Measurements from ENCODE around the gene ASAP3.

Gene ASAP3

DNA sequence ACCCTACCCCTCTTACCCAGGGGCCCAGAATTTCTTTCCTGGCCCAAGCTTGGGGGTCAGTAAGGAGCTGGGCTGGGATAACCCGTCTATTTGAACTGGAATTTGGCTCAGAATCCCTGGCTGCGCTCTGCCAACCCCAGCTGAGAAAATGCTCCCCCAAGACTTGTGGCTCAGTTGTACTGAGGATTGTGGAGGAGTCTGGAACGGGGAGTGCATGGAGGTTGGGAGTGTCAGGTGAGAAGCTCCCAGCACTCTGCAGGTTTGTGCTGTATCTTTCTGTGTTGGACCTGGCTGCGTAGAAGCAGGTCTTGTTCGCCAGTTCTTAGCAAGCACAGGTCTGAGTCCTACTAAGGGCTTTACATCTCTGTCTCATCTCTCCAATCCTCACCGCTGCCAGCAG is 61.0 kb downstream of the ASAP3 start:
- TF ChIP-seq, protein P1, sequence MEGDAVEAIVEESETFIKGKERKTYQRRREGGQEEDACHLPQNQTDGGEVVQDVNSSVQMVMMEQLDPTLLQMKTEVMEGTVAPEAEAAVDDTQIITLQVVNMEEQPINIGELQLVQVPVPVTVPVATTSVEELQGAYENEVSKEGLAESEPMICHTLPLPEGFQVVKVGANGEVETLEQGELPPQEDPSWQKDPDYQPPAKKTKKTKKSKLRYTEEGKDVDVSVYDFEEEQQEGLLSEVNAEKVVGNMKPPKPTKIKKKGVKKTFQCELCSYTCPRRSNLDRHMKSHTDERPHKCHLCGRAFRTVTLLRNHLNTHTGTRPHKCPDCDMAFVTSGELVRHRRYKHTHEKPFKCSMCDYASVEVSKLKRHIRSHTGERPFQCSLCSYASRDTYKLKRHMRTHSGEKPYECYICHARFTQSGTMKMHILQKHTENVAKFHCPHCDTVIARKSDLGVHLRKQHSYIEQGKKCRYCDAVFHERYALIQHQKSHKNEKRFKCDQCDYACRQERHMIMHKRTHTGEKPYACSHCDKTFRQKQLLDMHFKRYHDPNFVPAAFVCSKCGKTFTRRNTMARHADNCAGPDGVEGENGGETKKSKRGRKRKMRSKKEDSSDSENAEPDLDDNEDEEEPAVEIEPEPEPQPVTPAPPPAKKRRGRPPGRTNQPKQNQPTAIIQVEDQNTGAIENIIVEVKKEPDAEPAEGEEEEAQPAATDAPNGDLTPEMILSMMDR (IDR thresholded peaks at IDR 0.05; ENCODE audit: borderline replicate concordance, control extremely low read depth, extremely low read depth, insufficient read depth, missing control alignments), result no peak
- no peak for DNase-seq (ENCODE audit: low spot score)
- in situ Hi-C loops (cut with MboI; ENCODE audit: low sequenced_read_pairs, unreplicated experiment), result no loop called here

DNA sequence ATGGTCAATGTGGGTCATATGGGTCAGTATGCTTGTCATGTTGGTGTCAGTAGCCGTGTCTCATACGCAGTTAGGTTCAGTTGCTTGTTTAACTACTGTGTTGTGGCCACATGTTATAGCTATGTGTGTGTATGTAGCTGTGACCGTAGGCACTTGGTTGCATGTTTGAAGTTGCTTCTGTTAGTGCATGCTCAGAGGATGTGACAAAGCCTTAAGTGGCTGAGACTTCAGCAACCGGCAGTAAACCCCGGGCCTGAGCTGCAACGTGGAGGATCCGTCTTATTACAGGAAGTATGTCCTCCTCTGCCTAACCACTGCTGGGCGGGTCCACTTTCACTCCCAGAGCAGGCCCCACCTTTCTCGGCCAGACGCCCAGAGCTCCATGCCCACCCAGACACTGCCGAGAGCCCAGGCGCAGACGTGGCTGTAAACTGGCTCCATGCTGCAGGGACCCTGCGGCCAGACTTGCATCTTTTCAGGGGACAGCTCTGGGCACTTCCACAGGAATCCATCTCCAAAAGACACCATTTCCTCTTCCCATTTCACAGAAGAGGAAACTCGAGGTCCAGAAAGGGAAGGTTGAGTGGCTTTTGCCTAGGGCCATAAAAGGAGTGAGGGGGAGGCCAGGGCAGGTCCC is 61.6 kb downstream of the ASAP3 start:
- no peak for DNase-seq (ENCODE audit: low spot score)
- in situ Hi-C loops (cut with MboI; ENCODE audit: low sequenced_read_pairs, unreplicated experiment), result no loop called here
- TF ChIP-seq, protein P1 (IDR thresholded peaks at IDR 0.05; ENCODE audit: borderline replicate concordance, control extremely low read depth, extremely low read depth, insufficient read depth, missing control alignments), result no peak

DNA sequence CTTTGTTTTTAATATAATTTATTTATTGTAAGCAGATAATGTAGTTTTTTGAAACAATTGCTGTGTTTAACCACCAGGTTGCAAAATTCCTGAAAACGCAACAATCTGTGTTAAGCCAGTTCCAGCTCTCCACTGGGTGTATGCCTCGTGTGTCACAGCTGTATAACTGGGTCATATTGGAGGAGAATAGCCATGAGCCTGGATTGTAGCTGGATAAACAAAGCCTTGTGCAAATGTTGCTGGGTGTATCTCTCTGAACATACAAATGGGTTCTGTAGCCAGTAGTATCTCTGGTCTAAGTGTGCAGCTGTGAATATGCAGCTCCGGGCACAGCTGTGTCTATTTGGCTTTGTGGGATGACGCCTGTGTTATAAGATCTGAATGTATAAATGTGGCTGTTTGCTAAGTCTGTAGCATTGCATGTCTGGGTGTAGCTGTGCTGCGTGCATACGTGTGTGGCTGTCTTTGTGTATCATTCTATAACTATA is 62.2 kb downstream of the ASAP3 start:
- no peak for DNase-seq (ENCODE audit: low spot score)
- TF ChIP-seq, protein P1 (IDR thresholded peaks at IDR 0.05; ENCODE audit: borderline replicate concordance, control extremely low read depth, extremely low read depth, insufficient read depth, missing control alignments), result no peak
- in situ Hi-C loops (cut with MboI; ENCODE audit: low sequenced_read_pairs, unreplicated experiment), result no loop called here

DNA sequence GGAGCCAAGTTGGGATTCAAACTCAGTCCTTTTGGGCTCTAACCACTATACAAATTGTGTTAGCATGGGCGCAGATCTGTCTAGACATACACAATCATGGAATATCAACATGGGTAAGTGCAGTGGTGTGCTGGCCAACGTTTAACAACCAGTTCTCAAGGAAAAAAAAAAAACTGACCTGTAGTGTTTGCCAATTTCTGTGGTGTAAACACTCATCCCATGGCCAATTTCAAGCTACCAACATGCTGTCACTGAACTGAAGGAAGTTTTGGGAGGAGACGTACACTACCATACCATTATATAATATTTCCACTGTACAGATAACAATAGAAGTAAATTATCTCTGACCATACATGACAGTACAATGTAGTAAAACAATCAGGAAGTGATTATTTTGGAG is 62.6 kb downstream of the ASAP3 start:
- TF ChIP-seq, protein P1 (IDR thresholded peaks at IDR 0.05; ENCODE audit: borderline replicate concordance, control extremely low read depth, extremely low read depth, insufficient read depth, missing control alignments), result no peak
- in situ Hi-C loops (cut with MboI; ENCODE audit: low sequenced_read_pairs, unreplicated experiment), result no loop called here
- DNase-seq (ENCODE audit: low spot score), result no peak

DNA sequence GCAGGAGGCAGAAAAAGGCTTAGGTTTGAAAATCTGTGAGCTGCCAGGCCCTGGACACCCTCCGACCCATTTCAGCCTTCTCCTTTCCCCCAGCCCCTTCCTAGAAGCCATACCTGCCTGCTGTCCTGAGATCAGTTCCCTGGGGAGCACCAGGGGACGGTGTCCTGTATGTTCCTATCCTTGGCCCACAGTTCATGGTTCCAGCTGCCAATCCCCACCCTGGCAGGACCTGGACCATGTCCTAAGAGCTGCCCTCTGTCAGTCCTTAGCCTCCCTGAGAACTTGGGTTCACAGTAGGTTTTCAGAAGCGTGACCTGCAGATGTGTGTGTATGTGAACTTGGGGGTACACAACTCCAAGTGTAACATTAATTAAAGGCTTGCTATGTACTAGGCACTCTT is 63.2 kb downstream of the ASAP3 start:
- no peak for DNase-seq (ENCODE audit: low spot score)
- TF ChIP-seq, protein P1 (IDR thresholded peaks at IDR 0.05; ENCODE audit: borderline replicate concordance, control extremely low read depth, extremely low read depth, insufficient read depth, missing control alignments), result no peak
- in situ Hi-C loops (cut with MboI; ENCODE audit: low sequenced_read_pairs, unreplicated experiment), result no loop called here

DNA sequence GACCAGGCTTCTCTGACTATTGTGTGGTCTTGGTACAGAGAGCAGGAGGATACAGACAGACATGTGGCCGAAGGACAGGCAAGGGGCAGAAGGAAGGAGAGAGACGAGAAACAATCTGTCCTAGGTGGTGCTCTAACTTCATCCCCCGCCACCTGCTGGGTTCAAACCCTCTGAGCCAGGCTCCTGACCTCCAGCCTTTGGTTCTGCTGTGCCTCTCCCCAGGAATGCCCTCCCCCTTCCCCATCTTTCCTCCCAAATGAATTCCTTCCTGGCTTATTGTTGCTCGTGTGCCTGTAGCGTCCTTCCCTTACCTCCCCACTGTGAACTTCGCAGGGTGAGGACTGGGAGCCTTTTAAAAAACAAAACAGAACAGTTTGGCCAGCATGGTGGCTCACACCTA is 64.8 kb downstream of the ASAP3 start:
- TF ChIP-seq, protein P1 (IDR thresholded peaks at IDR 0.05; ENCODE audit: borderline replicate concordance, control extremely low read depth, extremely low read depth, insufficient read depth, missing control alignments), result no peak
- in situ Hi-C loops (cut with MboI; ENCODE audit: low sequenced_read_pairs, unreplicated experiment), result no loop called here
- DNase-seq (ENCODE audit: low spot score), result no peak
